Loucy (cell line): ENCODE data around the gene NBAS.

Experiments used
- H2AFZ ChIP-seq: fragments of 200-600 bp; sonication (generic); 2 replicates; pipeline ENCODE4 v1.6.0; 2016; ENCODE audit warnings: antibody characterized with exemption, mild to moderate bottlenecking, low read length, moderate library complexity
- H3F3A ChIP-seq: fragments of 200-600 bp; 2 replicates; pipeline ENCODE4 v1.6.0; 2016; ENCODE audit warnings: antibody characterized with exemption, low read depth, mild to moderate bottlenecking
- H3K27me3 ChIP-seq: fragments of 200-600 bp; sonication (generic); 2 replicates; pipeline ENCODE4 v1.6.1; 2014; ENCODE audit warnings: low read length, mild to moderate bottlenecking; ENCODE audit not compliant: insufficient read depth, poor library complexity, severe bottlenecking
- H3K36me3 ChIP-seq: fragments of 200-600 bp; sonication (generic); 2 replicates; pipeline ENCODE4 v1.6.1; 2016; ENCODE audit warnings: low read length; ENCODE audit not compliant: insufficient read depth
- H3K4me1 ChIP-seq: fragments of 200-600 bp; sonication (generic); 2 replicates; pipeline ENCODE4 v1.5.1; 2014; ENCODE audit warnings: low read length, mild to moderate bottlenecking; ENCODE audit not compliant: insufficient read depth, poor library complexity, severe bottlenecking
- H3K4me2 ChIP-seq: fragments of 200-600 bp; sonication (generic); 2 replicates; pipeline ENCODE4 v1.6.0; 2014; ENCODE audit warnings: antibody characterized with exemption, low read length, low read depth, mild to moderate bottlenecking; ENCODE audit not compliant: poor library complexity, severe bottlenecking
- H3K4me3 ChIP-seq: fragments of 200-600 bp; sonication (generic); 2 replicates; pipeline ENCODE4 v1.5.1; 2014; ENCODE audit warnings: low read length, mild to moderate bottlenecking, mixed read lengths; ENCODE audit not compliant: poor library complexity, severe bottlenecking
- H3K79me2 ChIP-seq: fragments of 200-600 bp; sonication (generic); 2 replicates; pipeline ENCODE4 v1.6.1; 2014; ENCODE audit warnings: low read length; ENCODE audit not compliant: insufficient read depth
- H3K9ac ChIP-seq: fragments of 200-600 bp; sonication (generic); 2 replicates; pipeline ENCODE4 v1.6.0; 2014; ENCODE audit warnings: mild to moderate bottlenecking, low read depth, low read length, moderate library complexity; ENCODE audit not compliant: poor library complexity, severe bottlenecking
- H3K9me2 ChIP-seq: fragments of 200-600 bp; sonication (generic); replicated peaks from 2 replicates; pipeline ENCODE4 v1.6.1; 2016; ENCODE audit warnings: low read depth, low read length, mixed read lengths
- H3K9me3 ChIP-seq: fragments of 200-600 bp; sonication (generic); 2 replicates; pipeline ENCODE4 v1.6.1; 2014; ENCODE audit warnings: mild to moderate bottlenecking, antibody characterized with exemption, low read length, low read depth; ENCODE audit not compliant: insufficient read depth
- H4K20me1 ChIP-seq: fragments of 200-600 bp; sonication (generic); 2 replicates; pipeline ENCODE4 v1.6.0; 2014; ENCODE audit warnings: antibody characterized with exemption, low read length, mild to moderate bottlenecking; ENCODE audit not compliant: insufficient read depth, poor library complexity, severe bottlenecking
- CTCF ChIP-seq: fragments of 200-600 bp; sonication (generic); conservative IDR thresholded peaks from 2 replicates; pipeline ENCODE4 v1.5.1; 2014; ENCODE audit warnings: mild to moderate bottlenecking, antibody characterized with exemption, low read length
- EZH2phosphoT487 ChIP-seq: fragments of 200-600 bp; IDR thresholded peaks from 2 replicates; pipeline ENCODE4 v1.6.1; 2018; ENCODE audit warnings: antibody characterized with exemption, mild to moderate bottlenecking, moderate library complexity, borderline replicate concordance

Gene NBAS

GRCh38 chr2:15412779-15413178 is 148.4 kb downstream of the NBAS start:
- peaks cover 60% of the 10 kb centered on the region for H3K36me3 ChIP-seq
- no peaks in the 10 kb centered on the region for H3K79me2 ChIP-seq
- H3K4me1 ChIP-seq, result peaks cover 6% of the 10 kb centered on the region
- H3K9me3 ChIP-seq, result no peaks in the 10 kb centered on the region
- H4K20me1 ChIP-seq, result no peaks in the 10 kb centered on the region
- no peak overlapping the region for H3K4me2 ChIP-seq
- no peaks in the 10 kb centered on the region for H3K27me3 ChIP-seq
- H3F3A ChIP-seq, result no peaks in the 10 kb centered on the region
- H3K9ac ChIP-seq, result no peak overlapping the region
- TF ChIP-seq CTCF (no peak), EZH2phosphoT487 (no peak)
- H3K9me2 ChIP-seq, result no peaks in the 10 kb centered on the region
- H3K4me3 ChIP-seq, result no peak overlapping the region
- H2AFZ ChIP-seq, result no peak overlapping the region

- H4K20me1 ChIP-seq, result no peaks in the 10 kb centered on the region
- no peak overlapping the region for H3K9ac ChIP-seq
- no peaks in the 10 kb centered on the region for H3F3A ChIP-seq
- no peak overlapping the region for H3K4me2 ChIP-seq
- TF ChIP-seq CTCF (no peak), EZH2phosphoT487 (no peak)
- no peak overlapping the region for H2AFZ ChIP-seq
- H3K9me2 ChIP-seq, result no peaks in the 10 kb centered on the region
- peaks cover 6% of the 10 kb centered on the region for H3K4me1 ChIP-seq
- H3K27me3 ChIP-seq, result no peaks in the 10 kb centered on the region
- H3K36me3 ChIP-seq, result peaks cover 58% of the 10 kb centered on the region
- H3K4me3 ChIP-seq, result no peak overlapping the region
- no peaks in the 10 kb centered on the region for H3K79me2 ChIP-seq
- no peaks in the 10 kb centered on the region for H3K9me3 ChIP-seq
Measured at GRCh38 chr2:15412309-15412708, 148.8 kb downstream of the NBAS start.

DNA sequence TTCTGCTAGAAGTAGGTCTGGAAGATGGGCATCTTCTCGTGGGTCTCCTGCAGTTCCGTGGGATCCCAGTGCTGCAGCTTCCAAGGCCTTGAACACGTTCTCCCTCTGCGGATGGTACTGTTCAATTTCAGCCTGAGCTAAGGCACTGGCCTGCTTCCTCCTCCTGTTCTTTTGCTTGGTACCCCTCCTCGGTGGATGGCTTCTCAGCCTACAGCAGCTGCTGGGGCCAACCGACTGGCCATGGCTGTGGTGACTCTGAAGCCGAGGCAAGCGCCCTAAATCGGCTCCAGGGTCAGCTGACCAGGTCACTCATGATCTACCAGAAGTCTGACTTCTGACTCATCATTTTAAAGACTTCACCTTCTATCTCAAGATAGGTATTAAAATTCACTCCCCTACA is 150.2 kb downstream of the NBAS start:
- no peaks in the 10 kb centered on the region for H4K20me1 ChIP-seq
- no peak overlapping the region for H3K4me3 ChIP-seq
- H3K4me1 ChIP-seq, result peaks cover 6% of the 10 kb centered on the region
- H2AFZ ChIP-seq, result no peak overlapping the region
- H3K27me3 ChIP-seq, result no peaks in the 10 kb centered on the region
- H3K79me2 ChIP-seq, result no peaks in the 10 kb centered on the region
- H3K9me2 ChIP-seq, result no peaks in the 10 kb centered on the region
- H3K9ac ChIP-seq, result no peak overlapping the region
- no peak for TF ChIP-seq CTCF
- TF ChIP-seq EZH2phosphoT487, result no peak
- no peaks in the 10 kb centered on the region; the same call in 1 of the 2 replicates for H3F3A ChIP-seq
- H3K36me3 ChIP-seq, result peaks cover 48% of the 10 kb centered on the region
- H3K4me2 ChIP-seq, result no peak overlapping the region
- no peaks in the 10 kb centered on the region for H3K9me3 ChIP-seq
